Measurements from ENCODE around the gene APEH.

Gene APEH

DNA sequence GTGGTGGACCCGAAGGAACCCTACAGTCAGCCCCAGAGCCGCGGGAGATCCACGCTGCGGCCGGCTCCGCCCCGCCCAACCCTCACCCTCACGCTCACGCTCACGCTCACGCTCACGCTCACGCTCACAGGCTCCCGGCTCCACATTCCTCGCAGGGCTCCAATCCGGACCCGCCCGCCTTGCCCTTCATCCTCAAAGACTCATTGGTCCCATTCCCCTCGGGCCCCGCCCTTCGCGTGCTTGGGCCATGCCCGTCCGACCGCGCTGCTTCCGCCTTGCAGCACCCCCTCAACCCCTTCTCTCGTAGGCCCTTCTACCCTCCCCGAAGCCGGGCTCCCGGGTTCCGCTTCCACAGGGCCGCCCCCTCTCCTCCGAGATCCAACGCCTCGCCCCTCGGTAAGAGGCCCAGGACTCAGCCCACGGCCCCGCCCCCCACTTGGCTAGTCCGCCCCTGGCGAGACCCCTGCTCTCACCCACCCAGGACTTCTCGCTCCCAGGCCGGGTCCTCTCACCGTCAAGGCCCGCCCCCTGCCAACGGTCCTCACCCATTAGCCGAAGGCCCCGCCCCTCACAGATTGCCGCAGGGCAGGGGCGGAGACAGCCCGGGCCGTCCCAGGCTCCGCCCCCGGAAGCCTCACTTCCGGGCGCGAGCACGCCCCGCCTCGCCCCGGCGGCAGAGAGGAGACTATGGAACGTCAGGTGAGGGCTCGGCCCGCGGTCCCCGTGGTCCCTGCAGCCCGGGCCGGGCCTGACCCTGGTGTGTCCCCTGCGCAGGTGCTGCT, at the start of gene APEH:
TSS of gene APEH (plus strand) at position 637 of the 782 bp plus-strand sequence. CDS start at position 688, 51 bp downstream.
- DNase-seq (ENCODE audit: low spot score): peak; percentile 99
- in situ Hi-C loops (cut with MboI; ENCODE audit: low pct_unique_long_range_greater_than_20kb, low sequenced_read_pairs, unreplicated experiment): loop anchor here (10.0 kb wide), 1 partner anchor 129 kb away; no protein-coding TSS in a partner anchor
- TF ChIP-seq, protein P1, sequence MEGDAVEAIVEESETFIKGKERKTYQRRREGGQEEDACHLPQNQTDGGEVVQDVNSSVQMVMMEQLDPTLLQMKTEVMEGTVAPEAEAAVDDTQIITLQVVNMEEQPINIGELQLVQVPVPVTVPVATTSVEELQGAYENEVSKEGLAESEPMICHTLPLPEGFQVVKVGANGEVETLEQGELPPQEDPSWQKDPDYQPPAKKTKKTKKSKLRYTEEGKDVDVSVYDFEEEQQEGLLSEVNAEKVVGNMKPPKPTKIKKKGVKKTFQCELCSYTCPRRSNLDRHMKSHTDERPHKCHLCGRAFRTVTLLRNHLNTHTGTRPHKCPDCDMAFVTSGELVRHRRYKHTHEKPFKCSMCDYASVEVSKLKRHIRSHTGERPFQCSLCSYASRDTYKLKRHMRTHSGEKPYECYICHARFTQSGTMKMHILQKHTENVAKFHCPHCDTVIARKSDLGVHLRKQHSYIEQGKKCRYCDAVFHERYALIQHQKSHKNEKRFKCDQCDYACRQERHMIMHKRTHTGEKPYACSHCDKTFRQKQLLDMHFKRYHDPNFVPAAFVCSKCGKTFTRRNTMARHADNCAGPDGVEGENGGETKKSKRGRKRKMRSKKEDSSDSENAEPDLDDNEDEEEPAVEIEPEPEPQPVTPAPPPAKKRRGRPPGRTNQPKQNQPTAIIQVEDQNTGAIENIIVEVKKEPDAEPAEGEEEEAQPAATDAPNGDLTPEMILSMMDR (IDR thresholded peaks at IDR 0.05; ENCODE audit: extremely low read depth, insufficient read depth, missing control alignments): no peak

DNA sequence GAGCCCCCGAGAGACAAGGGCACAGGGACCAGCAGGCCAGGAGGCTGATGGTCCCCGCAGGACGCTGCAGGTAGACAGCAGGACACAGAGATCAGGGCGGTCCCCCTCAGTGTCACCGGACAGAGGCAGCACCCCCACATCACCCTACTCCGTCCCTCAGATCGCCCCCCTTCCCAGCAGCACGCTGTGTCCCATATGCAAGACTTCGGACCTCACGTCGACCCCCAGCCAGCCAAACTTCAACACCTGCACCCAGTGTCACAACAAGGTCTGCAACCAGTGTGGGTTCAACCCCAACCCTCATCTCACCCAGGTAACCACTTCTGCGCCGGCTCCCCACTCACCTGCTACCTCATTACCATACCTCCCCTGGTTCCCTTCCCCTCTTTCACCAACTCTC, 49.1 kb upstream of the APEH start:
- TF ChIP-seq, protein P1 (IDR thresholded peaks at IDR 0.05; ENCODE audit: extremely low read depth, insufficient read depth, missing control alignments): no peak
- in situ Hi-C loops (cut with MboI; ENCODE audit: low pct_unique_long_range_greater_than_20kb, low sequenced_read_pairs, unreplicated experiment): no loop called here
- no peak for DNase-seq (ENCODE audit: low spot score)

DNA sequence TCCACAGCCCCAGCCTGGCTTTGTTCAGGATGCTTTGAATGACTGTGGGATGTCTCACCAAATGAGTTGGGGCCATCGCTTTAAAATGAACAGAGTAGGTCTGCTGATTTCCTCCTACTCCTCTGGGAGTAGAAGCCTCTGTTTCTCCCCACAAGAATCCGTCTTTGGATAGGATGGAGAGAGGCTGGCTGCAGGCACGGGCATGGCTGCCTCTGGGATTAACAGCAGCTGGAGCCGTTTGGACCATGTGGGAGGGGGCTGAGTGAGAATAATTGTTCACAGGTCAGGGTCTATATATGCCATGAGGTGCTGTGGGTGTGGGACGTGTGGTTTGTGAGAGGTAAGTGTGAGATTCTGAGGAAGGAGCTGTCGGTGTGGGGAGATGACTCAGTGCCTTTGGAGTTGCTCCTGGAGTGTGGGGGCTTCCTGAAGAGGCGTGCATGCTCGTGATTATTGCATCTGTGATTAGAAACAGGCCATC, 48.0 kb upstream of the APEH start:
- no peak for DNase-seq (ENCODE audit: low spot score)
- in situ Hi-C loops (cut with MboI; ENCODE audit: low pct_unique_long_range_greater_than_20kb, low sequenced_read_pairs, unreplicated experiment): no loop called here
- TF ChIP-seq, protein P1 (IDR thresholded peaks at IDR 0.05; ENCODE audit: extremely low read depth, insufficient read depth, missing control alignments): no peak

DNA sequence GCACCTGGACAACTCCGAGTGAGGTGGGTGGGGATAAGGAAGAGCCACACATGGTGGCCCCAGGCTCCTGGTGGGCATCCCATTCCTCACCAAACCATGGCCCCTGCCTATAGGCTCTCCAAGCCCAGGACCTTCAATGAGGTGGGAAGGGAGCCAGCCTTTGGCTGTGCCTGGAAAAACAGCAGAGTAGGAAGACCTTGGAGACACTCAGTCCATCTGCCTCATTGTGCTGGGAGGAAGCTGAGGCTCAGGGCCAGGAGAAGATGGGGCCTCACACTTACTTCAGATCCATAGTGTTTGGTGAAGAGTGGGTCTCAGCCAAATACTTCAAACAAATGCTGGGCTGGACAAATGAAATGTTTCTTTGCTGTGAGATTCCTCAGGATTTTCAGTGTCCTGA, 47.4 kb upstream of the APEH start:
- in situ Hi-C loops (cut with MboI; ENCODE audit: low pct_unique_long_range_greater_than_20kb, low sequenced_read_pairs, unreplicated experiment): no loop called here
- DNase-seq (ENCODE audit: low spot score): no peak
- TF ChIP-seq, protein P1 (IDR thresholded peaks at IDR 0.05; ENCODE audit: extremely low read depth, insufficient read depth, missing control alignments): no peak

DNA sequence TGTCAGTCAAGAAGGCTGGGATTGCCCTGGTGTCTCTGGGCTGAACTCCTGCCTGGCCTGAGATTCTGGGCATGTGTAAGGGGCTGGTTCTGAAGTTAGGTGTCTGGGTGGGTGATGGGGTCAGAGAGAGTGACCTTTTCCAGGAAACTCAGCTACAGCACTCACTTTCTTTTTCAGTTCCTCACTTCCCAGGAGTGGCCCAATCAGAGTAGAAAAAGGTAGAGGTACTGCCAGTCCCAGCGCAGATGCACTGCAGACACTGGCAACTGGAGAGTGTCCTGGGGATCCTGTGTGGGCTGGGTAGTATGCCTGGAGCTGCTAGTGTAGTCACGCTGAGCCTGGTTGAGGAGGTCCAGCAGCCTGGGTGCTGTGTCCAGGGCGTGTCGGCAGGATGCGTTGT, 46.5 kb upstream of the APEH start:
- TF ChIP-seq, protein P1 (IDR thresholded peaks at IDR 0.05; ENCODE audit: extremely low read depth, insufficient read depth, missing control alignments): no peak
- no peak for DNase-seq (ENCODE audit: low spot score)
- in situ Hi-C loops (cut with MboI; ENCODE audit: low pct_unique_long_range_greater_than_20kb, low sequenced_read_pairs, unreplicated experiment): no loop called here

DNA sequence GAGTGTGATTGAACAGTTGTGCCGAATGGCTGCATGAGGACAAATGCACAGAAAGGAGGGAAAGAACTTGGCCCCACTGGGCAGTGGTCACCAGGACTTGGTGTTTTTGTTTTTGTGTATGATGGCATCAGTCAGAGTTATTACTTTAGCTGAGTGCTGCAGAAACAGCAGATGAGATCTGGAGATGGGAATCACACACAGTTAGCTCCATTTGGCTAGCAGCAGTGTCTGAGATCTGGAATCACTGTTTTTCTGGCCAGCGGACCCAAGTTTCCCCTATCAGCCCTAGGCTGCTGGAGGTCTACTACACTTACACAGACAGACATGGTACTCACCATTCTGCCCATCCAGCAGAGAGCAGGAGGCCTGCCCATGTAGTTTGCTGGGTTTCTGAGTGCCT, 45.9 kb upstream of the APEH start:
- DNase-seq (ENCODE audit: low spot score): no peak
- in situ Hi-C loops (cut with MboI; ENCODE audit: low pct_unique_long_range_greater_than_20kb, low sequenced_read_pairs, unreplicated experiment): no loop called here
- TF ChIP-seq, protein P1 (IDR thresholded peaks at IDR 0.05; ENCODE audit: extremely low read depth, insufficient read depth, missing control alignments): no peak
